PFSK-1 (cell line): ENCODE data around the gene TARDBP.

ENCODE experiments used
- FOXP2 ChIP-seq: optimal IDR thresholded peaks from 2 replicates; pipeline ENCODE3; 2011; ENCODE audit warnings: borderline replicate concordance, control low read depth, inconsistent platforms; ENCODE audit not compliant: insufficient read depth; ENCODE audit errors: extremely low read length, extremely low read depth
- POLR2AphosphoS5 ChIP-seq: IDR thresholded peaks from 2 replicates; pipeline ENCODE4 v1.6.1; 2012; ENCODE audit warnings: low read depth, mild to moderate bottlenecking, control low read depth, low read length, moderate library complexity
- SIN3A ChIP-seq: IDR thresholded peaks from 2 replicates; pipeline ENCODE4 v1.6.1; 2012; ENCODE audit warnings: mild to moderate bottlenecking, low read length, moderate library complexity, borderline replicate concordance; ENCODE audit not compliant: insufficient read depth
- TAF1 ChIP-seq: IDR thresholded peaks from 2 replicates; pipeline ENCODE4 v1.6.1; 2012; ENCODE audit warnings: low read length, control low read depth, borderline replicate concordance; ENCODE audit not compliant: insufficient read depth
- TF ChIP-seq, protein P1 (sequence below), 2 experiments: IDR thresholded peaks; 2 replicates each; pipeline versions ENCODE4 v1.6.1 to v1.8.0; 2011 to 2012; ENCODE audit warnings: low read depth in 2 of 2, low read length in 2 of 2, control low read depth in 1 of 2, inconsistent platforms in 1 of 2, mild to moderate bottlenecking in 1 of 2, moderate library complexity in 1 of 2; ENCODE audit not compliant: insufficient read depth in 1 of 2

TARDBP gene

DNA sequence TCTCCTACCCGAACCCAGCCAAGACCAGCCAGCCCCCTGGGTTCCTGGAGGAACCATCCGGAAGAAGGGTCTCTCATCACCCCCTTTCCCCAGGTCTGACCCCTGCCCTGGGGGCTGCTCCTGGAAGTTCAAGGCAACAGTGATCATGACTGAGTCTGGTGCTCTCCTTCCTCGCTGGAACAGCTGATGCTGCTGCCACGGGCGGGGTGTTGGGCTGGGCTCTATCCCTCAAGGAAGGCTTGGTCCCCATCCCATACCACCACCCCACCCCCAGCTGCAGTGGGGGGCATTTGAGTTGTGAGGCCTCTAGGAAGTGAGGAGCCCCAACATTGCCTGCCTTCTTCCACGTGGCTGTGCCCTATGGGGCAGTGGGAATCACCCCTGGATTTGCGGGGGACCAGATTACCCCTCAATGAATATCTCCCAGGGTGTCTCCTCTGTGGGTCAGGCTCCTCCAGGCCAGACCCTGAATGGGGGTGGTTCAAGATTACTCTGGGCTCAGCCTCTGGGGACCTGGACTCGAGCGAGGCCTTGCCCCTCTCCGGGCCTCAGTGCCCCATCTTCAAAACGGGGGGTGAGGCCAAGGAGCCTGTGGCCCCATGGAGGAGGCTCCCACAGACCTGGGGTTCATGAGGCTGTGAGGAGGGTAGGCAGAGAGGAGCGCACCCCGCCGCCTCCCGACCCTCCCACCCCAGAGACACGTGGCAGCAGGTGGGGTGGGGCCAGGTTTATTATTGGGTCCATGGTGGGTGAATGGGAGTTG lies 31.8 kb downstream of the TARDBP start:
- TF ChIP-seq SIN3A, result no peak
- TF ChIP-seq, protein P1, sequence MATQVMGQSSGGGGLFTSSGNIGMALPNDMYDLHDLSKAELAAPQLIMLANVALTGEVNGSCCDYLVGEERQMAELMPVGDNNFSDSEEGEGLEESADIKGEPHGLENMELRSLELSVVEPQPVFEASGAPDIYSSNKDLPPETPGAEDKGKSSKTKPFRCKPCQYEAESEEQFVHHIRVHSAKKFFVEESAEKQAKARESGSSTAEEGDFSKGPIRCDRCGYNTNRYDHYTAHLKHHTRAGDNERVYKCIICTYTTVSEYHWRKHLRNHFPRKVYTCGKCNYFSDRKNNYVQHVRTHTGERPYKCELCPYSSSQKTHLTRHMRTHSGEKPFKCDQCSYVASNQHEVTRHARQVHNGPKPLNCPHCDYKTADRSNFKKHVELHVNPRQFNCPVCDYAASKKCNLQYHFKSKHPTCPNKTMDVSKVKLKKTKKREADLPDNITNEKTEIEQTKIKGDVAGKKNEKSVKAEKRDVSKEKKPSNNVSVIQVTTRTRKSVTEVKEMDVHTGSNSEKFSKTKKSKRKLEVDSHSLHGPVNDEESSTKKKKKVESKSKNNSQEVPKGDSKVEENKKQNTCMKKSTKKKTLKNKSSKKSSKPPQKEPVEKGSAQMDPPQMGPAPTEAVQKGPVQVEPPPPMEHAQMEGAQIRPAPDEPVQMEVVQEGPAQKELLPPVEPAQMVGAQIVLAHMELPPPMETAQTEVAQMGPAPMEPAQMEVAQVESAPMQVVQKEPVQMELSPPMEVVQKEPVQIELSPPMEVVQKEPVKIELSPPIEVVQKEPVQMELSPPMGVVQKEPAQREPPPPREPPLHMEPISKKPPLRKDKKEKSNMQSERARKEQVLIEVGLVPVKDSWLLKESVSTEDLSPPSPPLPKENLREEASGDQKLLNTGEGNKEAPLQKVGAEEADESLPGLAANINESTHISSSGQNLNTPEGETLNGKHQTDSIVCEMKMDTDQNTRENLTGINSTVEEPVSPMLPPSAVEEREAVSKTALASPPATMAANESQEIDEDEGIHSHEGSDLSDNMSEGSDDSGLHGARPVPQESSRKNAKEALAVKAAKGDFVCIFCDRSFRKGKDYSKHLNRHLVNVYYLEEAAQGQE (IDR thresholded peaks at IDR 0.05; ENCODE audit: insufficient read depth in 1 of 2, low read depth in 2 of 2, low read length in 2 of 2), result no peak
- TF ChIP-seq POLR2AphosphoS5, result no peak
- no peak for TF ChIP-seq TAF1
- no peak for TF ChIP-seq FOXP2

- TF ChIP-seq SIN3A, result no peak
- TF ChIP-seq, protein P1 (IDR thresholded peaks at IDR 0.05; ENCODE audit: insufficient read depth in 1 of 2, low read depth in 2 of 2, low read length in 2 of 2), result no peak
- TF ChIP-seq POLR2AphosphoS5, result no peak
- TF ChIP-seq TAF1, result no peak
- no peak for TF ChIP-seq FOXP2
Observed at GRCh38 chr1:11044849-11045427, 32.5 kb downstream of the TARDBP start.

DNA sequence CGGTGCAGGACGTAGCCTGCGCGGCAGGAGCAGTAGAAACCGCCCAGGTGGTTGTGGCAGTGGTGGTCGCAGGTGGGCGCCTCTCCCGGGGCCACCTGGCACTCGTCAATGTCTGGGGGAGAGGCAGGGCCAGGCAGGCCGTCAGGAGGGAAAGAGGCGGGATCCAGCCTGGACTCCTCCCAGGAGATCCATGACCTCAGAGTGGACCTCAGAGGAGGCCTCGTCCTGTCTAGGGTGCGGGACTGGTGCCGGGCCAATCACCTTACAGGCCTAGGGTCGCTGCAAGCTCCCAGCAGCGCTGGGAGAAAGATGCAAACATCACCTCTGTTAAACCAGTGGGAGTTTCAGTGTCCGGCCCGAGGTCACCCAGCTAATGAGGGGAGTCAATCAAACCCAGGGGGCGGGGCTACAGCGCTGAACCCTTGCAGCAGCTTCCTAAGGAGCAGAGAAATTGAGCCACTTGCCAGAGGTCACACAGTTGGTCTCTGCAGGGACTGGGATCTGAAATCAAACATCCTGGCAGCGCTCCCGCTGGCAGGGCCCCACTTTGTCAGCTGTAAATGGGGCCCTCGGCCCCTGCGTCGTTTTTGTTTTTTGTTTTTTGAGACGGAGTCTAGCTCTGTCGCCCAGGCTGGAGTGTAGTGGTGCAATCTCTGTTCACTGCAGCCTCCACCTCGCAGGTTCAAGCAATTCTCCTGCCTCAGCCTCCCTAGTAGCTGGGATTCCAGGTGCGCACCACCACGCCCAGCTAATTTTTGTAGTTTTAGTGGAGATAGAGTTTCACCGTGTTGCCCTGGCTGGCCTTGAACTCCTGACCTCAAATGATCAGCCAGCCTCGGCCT lies 33.2 kb downstream of the TARDBP start:
- TF ChIP-seq TAF1 (no peak), POLR2AphosphoS5 (no peak), SIN3A (no peak), FOXP2 (no peak)
- TF ChIP-seq, protein P1 (IDR thresholded peaks at IDR 0.05; ENCODE audit: insufficient read depth in 1 of 2, low read depth in 2 of 2, low read length in 2 of 2), result no peak

DNA sequence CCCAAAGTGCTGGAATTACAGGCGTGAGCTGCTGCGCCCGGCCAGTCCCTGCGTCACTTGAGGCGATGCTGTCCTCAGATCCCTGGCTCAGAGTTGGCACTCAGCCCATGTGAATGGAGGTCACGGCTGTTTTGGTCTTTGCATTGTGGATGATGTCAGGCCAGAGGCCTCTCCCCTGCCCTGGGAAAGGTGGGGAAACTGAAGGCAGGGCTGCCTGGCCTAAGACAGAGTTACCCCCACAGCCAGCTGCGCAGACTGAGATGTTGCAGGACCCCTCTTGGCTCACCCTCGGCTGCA lies 33.8 kb downstream of the TARDBP start:
- TF ChIP-seq POLR2AphosphoS5 (no peak), SIN3A (no peak)

DNA sequence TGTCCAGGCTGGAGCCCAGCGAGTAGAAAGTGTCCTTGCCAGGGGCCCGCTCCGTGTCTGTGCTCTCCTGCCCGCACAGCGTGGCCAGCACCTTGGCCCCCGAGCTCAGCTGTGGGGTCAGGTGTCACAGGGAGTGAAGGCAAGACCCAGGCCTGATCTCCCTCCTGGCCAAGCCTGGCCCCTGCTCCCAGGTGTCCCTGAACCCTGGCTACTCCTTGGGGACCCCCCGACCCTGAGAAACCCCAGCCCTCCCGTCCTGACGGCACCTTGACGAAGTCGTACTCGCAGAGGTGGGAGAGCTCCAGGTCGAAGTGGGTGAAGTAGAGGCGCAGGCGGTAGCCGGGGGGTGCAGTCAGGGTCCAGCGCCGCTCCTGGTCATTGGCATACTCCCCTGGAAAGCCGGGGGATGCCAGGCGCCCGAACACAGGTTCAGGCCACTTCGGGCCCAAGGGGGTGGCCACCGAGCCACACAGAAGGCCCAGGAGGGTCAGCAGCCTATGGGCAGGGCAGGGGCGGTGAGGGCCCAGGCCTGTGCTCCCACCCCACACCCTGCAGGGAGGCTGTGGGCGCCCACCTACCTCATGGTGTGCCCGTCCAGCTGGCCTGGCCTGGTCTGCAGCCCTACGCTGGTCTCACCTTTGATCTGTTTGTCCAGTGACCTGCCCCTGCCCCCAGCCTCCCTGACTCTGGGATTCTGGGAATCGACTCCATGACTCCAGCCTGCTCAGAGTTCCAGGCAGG lies 34.3 kb downstream of the TARDBP start, which contains the start of gene MASP2:
MASP2 (minus strand) TSS at position 615 of the 741 bp plus-strand sequence; CDS start at position 583, 32 bp downstream.
- TF ChIP-seq SIN3A, result no peak
- TF ChIP-seq TAF1, result no peak
- no peak for TF ChIP-seq FOXP2
- TF ChIP-seq, protein P1 (IDR thresholded peaks at IDR 0.05; ENCODE audit: insufficient read depth in 1 of 2, low read depth in 2 of 2, low read length in 2 of 2), result no peak
- no peak for TF ChIP-seq POLR2AphosphoS5
